Progenitor cell of endocrine pancreas (in vitro differentiated cells): ENCODE results near the gene HKDC1. TPM values are rescaled to one million over a fixed set of nuclear protein-coding genes. Genes with fewer than 3 reads are reported as not detected.

Experiments
- DNase-seq: peaks from one replicate; pipeline ENCODE4 v3.0.0; 2021; ENCODE audit warnings: low spot score; ENCODE audit not compliant: unreplicated experiment
- H3K27ac Mint-ChIP-seq: 2 replicates; pipeline ENCODE4 v1.8.0; 2021; ENCODE audit warnings: mild to moderate bottlenecking, moderate library complexity, mixed read lengths
- H3K27me3 Mint-ChIP-seq: 2 replicates; pipeline ENCODE4 v1.8.0; 2021; ENCODE audit warnings: mixed read lengths
- H3K36me3 Mint-ChIP-seq: 2 replicates; pipeline ENCODE4 v1.8.0; 2022; ENCODE audit warnings: mixed read lengths; ENCODE audit not compliant: insufficient read depth
- H3K4me1 Mint-ChIP-seq: 2 replicates; pipeline ENCODE4 v1.8.0; 2021; ENCODE audit warnings: low read depth, mixed read lengths
- H3K4me3 Mint-ChIP-seq: 2 replicates; pipeline ENCODE4 v1.8.0; 2021; ENCODE audit warnings: low read depth, mild to moderate bottlenecking, moderate library complexity, mixed read lengths
- H3K9me3 Mint-ChIP-seq: 2 replicates; pipeline ENCODE4 v1.8.0; 2021; ENCODE audit warnings: low read depth, mixed read lengths
- CTCF ChIP-seq: fragments of 200-600 bp; sonication (generic); IDR thresholded peaks from one replicate; pipeline ENCODE4 v1.5.0; 2021; ENCODE audit warnings: antibody characterized with exemption, mild to moderate bottlenecking; ENCODE audit not compliant: unreplicated experiment
- total RNA-seq: library from RNA; stranded (reverse); gene quantifications from 2 replicates; pipeline ENCODE4 v1.2.1, GENCODE V29; 2021

Gene HKDC1
- total RNA-seq, 1 donor from 2014 or later, result 4.1 TPM

DNA sequence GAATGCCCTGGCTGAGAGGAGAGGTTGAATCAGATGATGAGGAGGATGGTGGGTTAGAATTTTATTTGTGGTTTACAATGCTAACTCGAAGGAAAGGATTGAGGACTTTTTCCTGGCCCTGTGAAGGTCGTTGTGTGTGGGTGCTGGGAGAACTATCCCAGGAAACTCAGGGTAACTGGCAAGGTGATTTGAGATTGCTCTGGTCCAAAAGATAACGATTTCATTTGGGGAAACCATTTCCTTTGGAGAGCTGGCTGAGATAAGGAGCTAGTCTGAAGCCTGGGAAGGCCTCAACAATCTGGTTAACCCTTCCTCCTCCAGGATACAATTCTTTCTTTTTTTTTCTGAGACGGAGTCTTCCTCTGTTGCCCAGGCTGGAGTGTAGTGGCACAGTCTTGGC lies 91.2 kb downstream of the HKDC1 start:
- TF ChIP-seq CTCF, result no peak
- Mint-ChIP-seq H3K36me3 (no peaks in the 10 kb centered on the region), H3K27ac (no peak overlapping the region), H3K4me3 (no peak overlapping the region), H3K27me3 (peaks cover 8% of the 10 kb centered on the region), H3K4me1 (peaks cover 22% of the 10 kb centered on the region), H3K9me3 (no peaks in the 10 kb centered on the region)
- no peak for DNase-seq

DNA sequence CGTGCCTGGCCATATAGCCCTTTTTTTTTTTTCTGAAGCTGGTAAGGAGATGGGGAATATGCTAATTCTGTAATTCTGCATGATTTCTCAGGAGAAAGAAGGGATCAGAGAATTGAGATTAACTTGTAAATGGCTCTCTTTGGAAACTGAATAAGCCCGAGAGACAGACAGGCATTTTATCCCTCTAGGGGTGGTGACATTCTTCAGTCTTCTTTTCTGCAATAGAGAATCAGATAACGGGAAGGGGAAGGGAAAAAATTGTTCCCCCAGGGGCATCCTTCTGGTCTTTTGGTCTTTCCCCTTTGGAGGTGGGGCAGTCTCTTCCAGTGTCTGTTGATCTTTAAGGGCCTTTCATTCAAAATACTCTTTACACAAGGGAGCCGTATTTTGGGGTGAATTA lies 92.4 kb downstream of the HKDC1 start:
- Mint-ChIP-seq H3K4me3 (no peak overlapping the region), H3K36me3 (no peaks in the 10 kb centered on the region), H3K9me3 (no peaks in the 10 kb centered on the region), H3K27ac (no peak overlapping the region), H3K27me3 (peaks cover 8% of the 10 kb centered on the region), H3K4me1 (peaks cover 30% of the 10 kb centered on the region)
- TF ChIP-seq CTCF, result no peak
- DNase-seq, result no peak

- H3K4me3 Mint-ChIP-seq, result peak overlapping the region; percentile 52
- H3K27me3 Mint-ChIP-seq, result peaks cover 8% of the 10 kb centered on the region
- no peak for TF ChIP-seq CTCF
- H3K36me3 Mint-ChIP-seq, result no peaks in the 10 kb centered on the region
- H3K4me1 Mint-ChIP-seq, result peaks cover 36% of the 10 kb centered on the region
- DNase-seq, result no peak
- peak overlapping the region; percentile 53 for H3K27ac Mint-ChIP-seq
- no peaks in the 10 kb centered on the region for H3K9me3 Mint-ChIP-seq
These were observed 95.0 kb downstream of the HKDC1 start for GRCh38 chr10:69315100-69315542.

DNA sequence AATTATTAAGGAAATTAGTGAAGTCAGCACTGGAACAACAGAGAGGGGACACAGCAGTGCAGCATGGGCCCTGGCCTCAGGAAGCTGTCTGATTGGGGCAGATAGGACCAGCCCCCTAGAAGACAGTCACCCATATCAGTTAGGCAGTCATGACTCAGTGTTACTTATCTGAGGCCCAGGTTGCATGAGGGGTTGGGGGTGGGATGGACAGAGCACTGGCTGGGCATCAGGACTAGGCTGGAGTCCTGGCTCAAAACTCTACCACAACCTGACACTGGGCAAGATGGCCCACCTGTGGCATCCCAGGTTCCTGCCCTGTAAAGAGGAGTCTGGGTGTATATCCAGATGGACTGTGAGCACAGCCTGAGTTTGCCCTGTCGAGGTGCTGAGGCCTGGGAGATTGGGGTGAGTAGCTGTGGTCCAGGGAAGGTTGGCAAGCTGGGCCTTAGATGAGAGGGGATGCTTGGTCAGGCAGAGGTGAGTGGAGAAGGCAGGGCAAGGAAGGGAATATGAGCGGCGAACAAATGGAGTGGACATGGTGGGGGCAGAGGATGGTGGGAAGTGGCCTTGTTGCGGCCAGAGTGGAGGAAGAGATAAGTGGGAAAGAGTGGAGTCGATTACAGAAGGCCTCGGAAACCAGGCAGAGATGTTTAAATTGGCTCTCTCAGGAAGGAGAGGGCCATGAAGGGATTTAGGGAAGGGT lies 95.6 kb downstream of the HKDC1 start:
- no peak for DNase-seq
- peak overlapping the region; percentile 78 for H3K27ac Mint-ChIP-seq

More for the DNA sequence above, 95.6 kb downstream of the HKDC1 start:
- no peak for TF ChIP-seq CTCF
- Mint-ChIP-seq H3K36me3 (no peaks in the 10 kb centered on the region), H3K4me3 (peak overlapping the region; percentile 52), H3K9me3 (no peaks in the 10 kb centered on the region), H3K4me1 (peaks cover 36% of the 10 kb centered on the region), H3K27me3 (peaks cover 8% of the 10 kb centered on the region)
